ENCODE measurements around the gene AADAC.

The AADAC gene

GRCh38 chr3:151827816-151828215 lies 13.9 kb downstream of the AADAC start:
- TF ChIP-seq GATA2 (IDR thresholded peaks at IDR 0.05; ENCODE audit: low read depth, low read length) (no peak), GATA3 (IDR thresholded peaks at IDR 0.05; ENCODE audit: low read depth, low read length) (no peak)

- no peak for TF ChIP-seq GATA3 (IDR thresholded peaks at IDR 0.05; ENCODE audit: low read depth, low read length)
- TF ChIP-seq GATA2 (IDR thresholded peaks at IDR 0.05; ENCODE audit: low read depth, low read length), result no peak
These were observed 22.0 kb downstream of the AADAC start for GRCh38 chr3:151835751-151836525.

DNA sequence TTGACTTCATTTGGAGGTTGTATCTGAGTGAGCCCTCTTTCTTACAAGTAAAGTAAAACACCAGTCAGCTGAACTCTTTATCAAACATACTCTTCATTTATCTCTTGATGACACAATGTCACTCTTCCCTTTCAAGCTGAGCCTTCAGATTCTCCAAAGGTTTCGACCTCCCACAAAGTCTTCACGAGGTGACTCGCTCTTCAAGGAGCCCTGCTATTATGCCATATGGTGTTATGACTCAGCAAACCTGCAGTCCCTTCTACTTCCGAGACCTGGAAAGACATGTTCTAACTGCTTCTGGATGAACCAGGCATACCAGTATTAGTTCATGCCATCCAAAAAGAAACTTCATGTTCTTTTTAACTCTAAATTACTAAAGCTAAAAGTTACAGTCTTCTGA lies 23.1 kb downstream of the AADAC start:
- TF ChIP-seq GATA2 (IDR thresholded peaks at IDR 0.05; ENCODE audit: low read depth, low read length), result no peak
- TF ChIP-seq GATA3 (IDR thresholded peaks at IDR 0.05; ENCODE audit: low read depth, low read length), result no peak

- TF ChIP-seq GATA2 (IDR thresholded peaks at IDR 0.05; ENCODE audit: low read depth, low read length) (no peak), GATA3 (IDR thresholded peaks at IDR 0.05; ENCODE audit: low read depth, low read length) (no peak)
These were observed 24.8 kb downstream of the AADAC start for GRCh38 chr3:151838574-151839312.

- TF ChIP-seq GATA3 (IDR thresholded peaks at IDR 0.05; ENCODE audit: low read depth, low read length) (no peak), GATA2 (IDR thresholded peaks at IDR 0.05; ENCODE audit: low read depth, low read length) (no peak)
These were observed 25.4 kb downstream of the AADAC start for GRCh38 chr3:151839313-151839631.

DNA sequence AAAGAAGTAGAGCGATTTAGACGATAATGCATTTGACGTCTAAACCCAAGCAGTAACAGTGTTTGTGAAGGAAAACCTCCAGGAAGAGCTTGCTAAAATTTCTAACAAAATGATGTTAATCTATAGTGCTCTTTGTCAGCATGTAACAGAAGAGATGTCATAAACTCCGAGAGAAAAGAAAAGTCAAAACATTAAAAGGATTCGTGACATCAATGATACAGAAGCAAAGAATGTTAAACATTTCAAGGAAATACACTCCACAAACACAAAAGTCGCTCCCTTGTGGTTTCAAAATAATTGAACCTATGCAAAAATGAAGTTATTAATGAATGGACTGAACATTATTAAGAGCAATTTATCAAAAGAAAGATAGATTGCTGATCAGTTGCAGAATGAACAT lies 27.9 kb downstream of the AADAC start:
- TF ChIP-seq GATA2 (IDR thresholded peaks at IDR 0.05; ENCODE audit: low read depth, low read length) (no peak), GATA3 (IDR thresholded peaks at IDR 0.05; ENCODE audit: low read depth, low read length) (no peak)

GRCh38 chr3:151843275-151843674 lies 29.4 kb downstream of the AADAC start:
- TF ChIP-seq GATA2 (IDR thresholded peaks at IDR 0.05; ENCODE audit: low read depth, low read length) (no peak), GATA3 (IDR thresholded peaks at IDR 0.05; ENCODE audit: low read depth, low read length) (no peak)

DNA sequence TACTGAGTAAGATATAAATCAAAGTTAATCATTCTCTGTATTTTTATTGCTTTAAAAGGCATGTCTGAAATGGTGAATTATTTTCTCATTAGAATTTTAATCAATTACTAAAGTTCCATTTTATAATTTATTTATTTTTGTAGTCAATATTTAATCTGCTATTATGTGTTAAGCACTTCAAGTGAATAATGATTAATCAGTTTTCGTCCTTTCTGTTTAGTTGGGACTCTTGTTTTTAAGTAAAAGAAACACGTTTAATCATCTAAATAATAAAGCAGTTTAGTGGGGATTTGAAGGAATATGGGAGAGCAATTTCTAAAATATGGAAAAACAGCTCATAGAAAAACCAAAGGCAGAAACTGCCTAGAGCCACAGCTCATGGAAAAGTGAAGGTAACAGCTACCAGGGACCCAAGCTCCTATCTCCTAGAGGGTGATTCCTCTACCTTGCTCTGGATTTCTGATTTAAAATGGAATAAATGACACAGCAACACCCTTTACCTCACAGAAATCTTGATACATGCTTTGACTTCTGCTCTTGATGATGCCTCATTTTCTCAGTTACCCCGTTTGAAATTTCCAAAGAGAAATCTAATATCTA lies 31.5 kb downstream of the AADAC start:
- TF ChIP-seq GATA2 (IDR thresholded peaks at IDR 0.05; ENCODE audit: low read depth, low read length) (no peak), GATA3 (IDR thresholded peaks at IDR 0.05; ENCODE audit: low read depth, low read length) (no peak)

DNA sequence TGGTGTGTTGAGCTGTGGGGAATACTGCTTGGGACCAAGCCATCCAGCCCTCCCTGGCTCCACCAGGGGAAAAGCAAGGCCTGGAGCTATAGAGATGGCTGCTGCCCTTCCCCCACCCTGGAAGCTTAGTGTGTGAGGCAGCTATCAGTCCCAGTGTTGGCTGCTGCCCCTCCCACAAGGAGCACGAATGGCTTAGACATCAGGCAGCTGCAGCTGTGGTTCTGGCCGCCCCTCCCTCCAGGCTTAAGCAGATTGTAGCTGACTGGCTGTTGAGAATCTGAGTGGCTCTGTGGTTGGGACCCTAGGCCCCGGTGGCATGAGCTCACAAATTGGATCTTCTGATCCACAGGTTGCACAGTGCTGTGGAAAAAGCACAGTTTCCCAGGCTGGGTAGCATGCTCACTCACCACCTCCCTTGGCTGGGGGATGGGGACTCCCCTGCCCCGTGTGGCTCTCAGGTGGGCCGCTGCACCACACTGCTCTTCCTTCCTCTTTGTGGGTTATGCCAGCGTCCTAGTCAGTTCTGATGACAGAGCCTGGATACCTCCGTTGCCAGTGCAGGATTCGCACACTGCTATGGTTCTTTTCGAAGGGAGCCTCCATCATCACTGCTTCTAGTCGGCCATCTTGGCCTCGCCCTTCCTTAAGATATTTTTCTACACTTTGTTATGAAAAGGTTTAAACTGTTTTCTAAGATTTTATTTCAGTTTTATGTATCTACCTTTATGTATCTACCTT lies 38.3 kb downstream of the AADAC start:
- TF ChIP-seq GATA3 (IDR thresholded peaks at IDR 0.05; ENCODE audit: low read depth, low read length) (no peak), GATA2 (IDR thresholded peaks at IDR 0.05; ENCODE audit: low read depth, low read length) (no peak)

- no peak for TF ChIP-seq GATA3 (IDR thresholded peaks at IDR 0.05; ENCODE audit: low read depth, low read length)
- TF ChIP-seq GATA2 (IDR thresholded peaks at IDR 0.05; ENCODE audit: low read depth, low read length), result no peak
These were observed 42.2 kb downstream of the AADAC start for GRCh38 chr3:151856118-151856517.

DNA sequence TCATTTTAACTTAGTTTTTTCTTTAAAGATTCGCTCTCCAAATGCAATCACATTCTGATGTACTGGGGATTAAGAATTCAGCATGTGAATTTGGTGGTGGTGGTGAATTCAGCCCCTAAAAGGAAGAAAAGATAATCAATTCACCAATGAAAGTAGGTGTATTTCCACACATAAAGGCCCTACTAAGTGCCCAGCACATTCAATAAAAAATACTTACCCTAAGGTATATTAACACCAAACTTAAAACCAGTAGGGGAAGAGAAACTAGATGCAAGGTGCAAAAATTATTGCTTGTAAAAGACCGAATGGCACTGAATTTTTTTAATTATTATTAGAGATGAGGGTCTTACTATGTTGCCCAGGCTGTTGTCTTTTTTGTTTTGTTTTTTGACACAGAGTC lies 42.7 kb downstream of the AADAC start:
- no peak for TF ChIP-seq GATA3 (IDR thresholded peaks at IDR 0.05; ENCODE audit: low read depth, low read length)
- no peak for TF ChIP-seq GATA2 (IDR thresholded peaks at IDR 0.05; ENCODE audit: low read depth, low read length)

DNA sequence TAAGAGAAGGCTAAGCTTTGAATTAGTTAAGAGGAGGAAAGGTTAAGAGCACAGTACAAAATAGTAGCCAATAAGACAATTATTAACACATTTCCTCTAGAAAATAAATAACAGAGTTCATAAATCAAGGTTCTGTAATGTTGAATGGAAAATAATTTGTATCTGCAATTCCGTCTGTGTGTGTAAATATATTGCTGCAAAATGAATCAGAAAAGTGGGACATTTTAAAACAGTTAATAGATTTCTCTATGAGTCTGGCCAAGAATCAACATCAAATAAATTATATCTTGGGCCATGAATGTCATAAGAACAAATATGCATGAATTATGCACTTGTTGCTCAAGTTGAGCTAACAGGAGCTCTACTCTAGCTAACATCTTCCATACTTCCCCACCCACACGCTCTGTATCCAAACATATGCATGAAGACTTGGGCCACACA lies 45.3 kb downstream of the AADAC start:
- TF ChIP-seq GATA2 (IDR thresholded peaks at IDR 0.05; ENCODE audit: low read depth, low read length), result no peak
- no peak for TF ChIP-seq GATA3 (IDR thresholded peaks at IDR 0.05; ENCODE audit: low read depth, low read length)

- TF ChIP-seq GATA2 (IDR thresholded peaks at IDR 0.05; ENCODE audit: low read depth, low read length), result no peak
- TF ChIP-seq GATA3 (IDR thresholded peaks at IDR 0.05; ENCODE audit: low read depth, low read length), result no peak
These were observed 46.0 kb downstream of the AADAC start for GRCh38 chr3:151859905-151860304.

GRCh38 chr3:151863611-151864010 lies 49.7 kb downstream of the AADAC start:
- TF ChIP-seq GATA3 (IDR thresholded peaks at IDR 0.05; ENCODE audit: low read depth, low read length), result no peak
- no peak for TF ChIP-seq GATA2 (IDR thresholded peaks at IDR 0.05; ENCODE audit: low read depth, low read length)
